ENCODE results near the gene PRKN.

DNA sequence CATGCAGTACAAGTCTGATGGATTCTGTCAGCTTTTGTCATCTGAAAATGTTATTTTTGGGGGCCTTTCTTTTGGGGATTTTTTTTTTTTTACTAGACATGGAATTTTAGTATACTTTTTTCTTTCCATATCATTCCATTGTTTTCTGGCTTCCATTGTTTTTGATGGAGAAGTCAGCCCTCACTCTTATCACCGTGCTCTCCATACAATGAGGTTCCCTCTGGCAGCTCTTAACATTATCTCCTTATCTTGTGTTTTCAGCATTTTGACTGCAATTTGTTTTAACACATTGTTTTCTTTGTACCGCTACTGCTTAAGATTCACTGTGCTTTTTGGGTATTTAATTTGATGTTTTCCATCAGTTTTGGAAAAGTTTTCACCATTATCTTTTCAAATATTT lies 1262.2 kb downstream of the PRKN start:
- TF ChIP-seq POLR2A (IDR thresholded peaks at IDR 0.05; ENCODE audit: low read length) (no peak), GATA1 (IDR thresholded peaks at IDR 0.05; ENCODE audit: low read depth, low read length) (no peak)
